HL-60/S4 treated with retinoic acid at 250 ng/mL for 4 days and 3 days (cell line): ENCODE results near the gene TTYH2.

Experiments
- in situ Hi-C: fragments of 300-500 bp; cut with MboI; formaldehyde crosslinking; loops from 2 replicates; pipeline ENCODE4 v1.7.0; 2022; ENCODE audit warnings: low sequenced_read_pairs

Gene TTYH2

GRCh38 chr17:74228306-74228978 lies 15.1 kb downstream of the TTYH2 start:
- in situ Hi-C loops: no loop called here

DNA sequence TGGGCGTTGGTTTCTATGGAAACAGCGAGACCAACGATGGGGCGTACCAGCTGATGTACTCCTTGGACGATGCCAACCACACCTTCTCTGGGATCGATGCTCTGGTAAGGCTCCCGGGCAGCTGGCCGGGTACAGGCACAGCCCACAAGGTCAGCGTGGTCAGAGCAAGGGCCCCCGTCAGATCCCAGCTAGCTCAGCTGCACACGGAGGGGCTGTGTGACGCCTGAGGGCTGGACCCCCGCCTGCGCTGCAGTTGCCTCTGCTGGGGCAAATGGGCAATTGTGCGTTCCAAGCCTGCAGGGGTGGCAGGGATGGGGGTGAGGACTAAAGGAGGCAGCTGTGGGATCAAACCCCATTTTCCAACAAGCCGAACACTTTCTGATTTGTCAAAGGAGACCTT lies 17.5 kb downstream of the TTYH2 start:
- in situ Hi-C loops: no loop called here

DNA sequence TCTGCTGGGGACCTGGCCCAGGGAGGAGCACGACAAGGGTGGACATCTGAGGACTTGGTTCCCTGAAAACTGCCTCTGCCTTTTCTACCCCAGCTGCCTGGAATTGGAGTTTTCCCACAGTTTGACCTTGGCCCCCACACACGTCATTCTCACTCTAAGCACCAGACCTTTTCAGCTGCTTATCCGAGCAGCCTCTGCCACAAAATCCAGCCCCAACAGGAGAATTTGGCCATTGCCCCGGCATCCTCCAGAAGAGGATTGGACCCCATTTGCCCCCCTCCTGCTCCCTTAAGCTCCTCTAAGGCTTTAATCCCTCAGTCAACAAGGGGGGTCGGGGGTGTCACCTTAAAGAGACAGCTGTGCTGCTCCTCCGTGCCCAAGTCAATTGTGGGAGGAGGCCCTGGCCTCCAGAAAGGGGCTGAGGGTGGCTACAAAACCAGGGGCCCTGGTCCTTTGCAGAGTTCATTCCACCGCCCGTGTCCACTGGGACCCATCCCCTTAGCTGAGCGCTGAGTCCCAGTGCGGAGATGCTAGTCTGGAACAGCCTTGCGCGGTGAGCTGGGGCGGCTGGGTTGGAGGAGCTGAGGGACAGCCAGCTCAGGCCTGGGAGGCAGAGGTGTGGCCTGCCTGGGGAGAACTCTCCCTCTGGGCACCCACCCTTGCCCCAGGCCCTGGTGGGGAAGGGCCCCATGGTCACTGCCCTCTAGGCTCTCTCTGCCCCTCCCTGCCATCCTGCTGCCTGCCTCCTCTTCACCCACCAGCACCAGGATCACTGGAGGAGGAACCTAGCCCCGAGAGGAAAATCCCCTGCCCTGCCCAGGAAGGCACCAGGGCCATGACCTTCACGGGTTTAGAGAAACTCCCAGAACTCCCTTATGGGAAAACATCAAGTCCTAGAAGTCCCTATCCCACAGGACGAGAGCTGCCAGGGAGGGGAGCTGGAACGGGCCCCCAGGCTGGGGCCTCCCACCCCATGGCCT lies 18.8 kb downstream of the TTYH2 start:
- in situ Hi-C loops: no loop called here

DNA sequence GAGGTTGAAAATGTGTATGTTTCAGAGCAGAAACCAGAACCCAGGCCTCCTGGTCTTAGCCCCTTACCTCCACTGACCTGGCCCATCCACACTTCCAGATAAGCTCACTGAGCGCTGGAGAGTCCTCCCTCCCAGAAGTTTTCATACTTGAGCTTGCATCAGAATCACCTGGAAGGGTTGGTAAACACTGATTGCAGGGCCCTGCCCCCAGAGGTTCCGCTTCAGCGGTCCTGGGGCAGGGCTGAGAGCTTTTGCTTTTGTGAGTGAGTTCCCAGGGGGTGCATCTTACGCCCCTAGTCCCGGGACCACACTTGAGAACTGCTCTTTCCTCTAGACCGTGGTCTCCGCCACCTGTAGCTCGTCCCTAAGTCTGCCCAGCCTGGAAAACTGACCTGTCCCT lies 20.6 kb downstream of the TTYH2 start:
- in situ Hi-C loops: no loop called here

GRCh38 chr17:74234486-74234885 lies 21.1 kb downstream of the TTYH2 start:
- in situ Hi-C loops: no loop called here

GRCh38 chr17:74235040-74235581 lies 21.7 kb downstream of the TTYH2 start:
- in situ Hi-C loops: no loop called here

- in situ Hi-C loops: no loop called here
Observed at GRCh38 chr17:74235911-74236371, 22.6 kb downstream of the TTYH2 start.

- in situ Hi-C loops: no loop called here
Observed at GRCh38 chr17:74237321-74237720, 23.9 kb downstream of the TTYH2 start.

GRCh38 chr17:74239172-74239571 lies 25.8 kb downstream of the TTYH2 start:
- in situ Hi-C loops: no loop called here

DNA sequence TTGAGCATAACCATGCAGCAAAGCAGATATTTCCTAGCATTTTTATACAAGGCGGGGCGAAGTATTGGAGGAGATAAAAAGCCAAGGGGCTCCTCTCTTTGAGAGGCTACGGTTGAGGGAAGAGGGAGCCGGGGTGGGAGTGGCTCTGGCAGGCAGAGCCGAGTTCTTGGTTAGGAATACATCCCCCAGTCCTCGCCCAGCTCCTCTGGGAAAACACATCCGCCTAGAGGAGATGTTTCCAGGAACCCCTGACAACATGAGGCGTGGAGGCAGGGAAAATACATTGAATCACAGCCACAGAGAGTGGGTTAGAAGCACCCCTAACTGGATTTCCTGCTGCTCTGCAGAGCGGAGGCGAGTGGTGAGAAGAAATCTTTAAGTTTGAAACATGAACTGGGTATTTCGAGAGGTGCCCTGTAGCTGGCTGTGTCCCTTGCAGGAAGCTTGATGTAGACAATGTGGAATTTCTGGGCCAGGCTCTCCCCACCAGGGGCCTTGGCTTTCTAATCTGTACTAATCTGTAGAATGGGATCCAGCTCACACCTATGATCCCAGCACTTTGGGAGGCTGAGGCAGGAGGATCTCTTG lies 27.3 kb downstream of the TTYH2 start:
- in situ Hi-C loops: no loop called here

GRCh38 chr17:74241431-74241830 lies 28.1 kb downstream of the TTYH2 start:
- in situ Hi-C loops: no loop called here

DNA sequence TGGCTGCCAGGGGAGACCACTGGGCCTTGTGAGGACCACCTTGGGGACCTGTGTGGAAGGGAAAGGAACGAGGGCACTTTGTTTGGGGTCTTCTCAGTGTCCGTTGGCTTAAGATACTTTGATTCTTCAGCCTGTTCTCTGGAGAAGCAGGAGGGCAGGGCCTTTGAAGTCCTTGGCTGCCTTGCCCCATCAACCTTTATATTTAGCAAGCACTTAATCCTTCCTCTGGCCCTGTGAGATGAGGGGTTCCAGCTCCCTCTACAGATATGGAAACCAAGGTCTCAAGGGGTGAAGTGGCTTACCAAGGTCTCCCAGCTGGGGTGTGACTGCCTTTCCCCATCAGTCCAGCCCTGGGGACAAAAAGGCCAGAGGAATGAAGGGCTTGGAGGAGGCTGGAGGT lies 28.5 kb downstream of the TTYH2 start:
- in situ Hi-C loops: no loop called here

DNA sequence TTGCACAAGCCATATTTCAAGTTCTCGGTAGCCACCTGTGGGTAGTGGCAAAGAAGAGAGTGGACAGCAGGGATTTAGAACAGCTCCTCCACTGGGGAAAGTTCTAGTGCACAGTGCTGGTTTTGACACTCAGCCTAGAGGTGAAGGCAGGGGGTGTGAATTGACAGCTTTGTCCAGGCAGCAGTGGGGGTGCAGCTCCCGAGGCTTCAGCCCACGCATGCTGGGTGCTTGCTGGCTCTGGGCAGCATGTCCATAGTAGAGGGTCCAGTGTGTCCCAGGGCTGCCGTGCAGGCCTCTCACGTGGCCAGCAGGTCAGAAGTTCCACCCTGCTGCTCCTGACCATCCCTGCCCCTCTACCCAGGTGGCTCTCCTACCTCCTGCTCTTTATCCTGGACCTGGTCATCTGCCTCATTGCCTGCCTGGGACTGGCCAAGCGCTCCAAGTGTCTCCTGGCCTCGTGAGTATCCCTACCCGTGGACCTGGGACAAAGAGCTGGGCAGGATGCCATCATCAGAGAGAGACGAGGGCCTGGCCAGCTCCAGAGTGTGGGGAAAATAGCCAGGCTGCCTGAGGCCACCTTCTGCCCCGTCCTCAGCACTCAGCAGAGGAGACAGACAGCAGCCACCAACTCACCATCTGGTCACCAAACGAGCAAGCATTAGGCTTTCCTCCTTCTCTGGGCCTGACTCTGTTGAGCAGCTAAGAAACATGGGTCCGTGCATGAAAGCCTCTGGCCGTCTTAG lies 29.8 kb downstream of the TTYH2 start:
- in situ Hi-C loops: no loop called here

GRCh38 chr17:74244128-74244527 lies 30.8 kb downstream of the TTYH2 start:
- in situ Hi-C loops: no loop called here

DNA sequence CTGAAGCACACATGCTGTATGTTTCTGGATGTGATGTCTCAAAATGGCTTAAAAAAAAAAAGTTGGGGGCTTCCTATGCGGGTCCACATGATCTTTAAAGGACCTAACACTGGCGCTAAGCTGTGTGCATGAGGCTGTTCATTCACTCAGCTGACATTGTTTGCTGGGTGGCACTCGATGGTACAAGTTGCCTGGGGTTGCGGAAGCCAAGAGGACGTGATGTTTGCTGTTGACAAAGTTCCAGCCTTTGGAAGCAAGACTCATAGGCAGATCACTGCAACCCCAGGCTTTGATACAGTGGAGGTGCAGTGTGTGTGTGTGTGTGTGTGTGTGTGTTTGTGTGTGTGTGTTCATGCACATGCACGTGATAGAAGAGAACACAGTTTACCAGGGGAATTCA lies 31.2 kb downstream of the TTYH2 start:
- in situ Hi-C loops: no loop called here

GRCh38 chr17:74245145-74245831 lies 31.9 kb downstream of the TTYH2 start:
- in situ Hi-C loops: no loop called here

DNA sequence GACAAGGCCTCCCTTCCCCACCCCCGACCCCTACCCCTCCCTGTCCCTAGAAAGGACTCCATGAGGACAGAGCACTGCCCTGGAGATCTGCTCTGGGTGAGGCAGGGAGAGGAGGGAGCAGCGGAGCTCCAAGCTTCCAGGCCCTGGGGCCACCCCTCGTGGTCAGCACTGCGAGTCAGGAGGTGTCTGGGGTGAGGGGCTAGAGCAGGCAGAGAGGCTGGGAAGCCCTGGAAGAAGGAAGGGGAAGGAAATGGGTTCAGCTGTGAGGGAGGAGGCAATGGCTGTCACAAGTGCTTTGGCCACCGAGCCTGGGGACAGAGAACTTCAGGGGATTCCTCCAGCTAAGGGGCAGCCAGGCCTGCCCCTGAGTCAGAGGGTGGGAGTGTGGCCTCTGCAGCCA lies 32.5 kb downstream of the TTYH2 start:
- in situ Hi-C loops: no loop called here

DNA sequence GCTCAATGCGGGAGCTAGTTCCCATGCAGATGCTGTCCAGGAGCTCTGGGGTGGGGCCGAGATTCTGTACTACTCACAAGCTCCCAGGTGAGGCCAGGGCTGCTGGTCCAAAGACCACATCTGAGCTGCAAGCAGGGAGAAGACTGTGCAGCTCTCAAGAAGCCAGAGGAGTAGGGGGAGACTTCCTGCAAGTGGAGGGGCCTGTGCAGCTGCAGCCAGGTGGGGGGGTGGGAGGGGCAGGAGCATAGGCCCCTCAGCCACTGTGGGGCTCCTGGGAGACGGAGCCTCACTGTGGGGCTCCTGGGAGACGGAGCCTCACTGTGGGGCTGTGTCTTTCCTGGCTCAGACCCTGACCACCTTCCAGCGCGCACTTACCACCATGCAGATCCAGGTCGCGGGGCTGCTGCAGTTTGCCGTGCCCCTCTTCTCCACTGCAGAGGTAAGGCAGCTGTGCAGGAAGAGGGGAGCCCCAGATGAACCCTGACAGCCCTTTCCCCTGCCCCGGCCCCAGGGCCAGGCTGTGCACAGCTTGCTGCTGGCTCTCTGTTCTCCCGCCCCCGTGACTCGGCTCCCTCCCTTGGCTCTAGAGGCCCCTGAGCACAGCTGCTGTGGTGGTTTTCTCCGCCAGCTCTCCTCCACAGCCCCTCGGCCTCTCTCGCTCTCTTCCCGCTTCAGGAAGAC lies 36.4 kb downstream of the TTYH2 start:
- in situ Hi-C loops: no loop called here

DNA sequence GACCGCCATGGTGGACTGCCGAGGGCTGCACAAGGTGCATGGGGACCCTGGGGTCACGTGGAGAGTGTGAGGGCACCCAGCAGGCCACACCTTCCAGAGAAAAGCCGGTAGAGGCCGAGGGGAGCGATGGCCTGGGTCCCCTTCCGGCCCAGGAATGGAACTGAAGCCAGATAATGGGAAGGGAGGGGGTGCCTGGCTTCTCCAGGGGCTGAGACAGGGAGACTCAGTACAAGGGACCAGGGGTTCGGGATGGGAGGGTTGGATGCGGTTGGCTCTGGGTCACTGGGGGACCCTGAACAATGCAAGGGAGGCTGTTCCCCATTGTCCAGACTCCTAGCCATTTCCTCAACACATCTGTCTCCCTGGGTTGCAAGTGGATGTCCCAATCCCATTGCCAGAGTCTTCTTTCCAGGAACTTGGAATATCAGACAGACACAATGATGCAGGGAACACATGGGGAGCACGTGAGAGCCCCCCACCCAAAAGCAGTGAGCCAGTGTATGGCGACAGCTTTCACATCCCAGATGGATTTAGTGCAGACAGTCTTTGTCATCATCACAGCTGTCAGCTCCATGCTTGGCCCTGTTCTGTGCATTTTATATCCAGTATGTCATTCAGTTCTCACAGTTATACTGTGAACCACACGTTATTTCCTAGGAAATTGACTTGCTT lies 37.1 kb downstream of the TTYH2 start:
- in situ Hi-C loops: no loop called here
